Neural progenitor cell (in vitro differentiated cells): ENCODE results near the gene PKNOX2. TPM values are rescaled to one million over a fixed set of nuclear protein-coding genes. Genes with fewer than 3 reads are reported as not detected.

Source experiments
- DNase-seq: peaks from one replicate; pipeline ENCODE4 v3.0.0-alpha.2; 2016; ENCODE audit warnings: low spot score
- H2AFZ ChIP-seq: fragments of 200-600 bp; sonication (generic); replicated peaks from 2 replicates; pipeline ENCODE4 v1.6.1; 2016; ENCODE audit warnings: antibody characterized with exemption
- H3F3A ChIP-seq: fragments of 200-600 bp; sonication (generic); 2 replicates; pipeline ENCODE4 v1.6.1; 2016; ENCODE audit warnings: antibody characterized with exemption, low read depth
- H3K27ac ChIP-seq: fragments of 200-600 bp; sonication (generic); 2 replicates; pipeline ENCODE4 v1.5.1; 2016; ENCODE audit warnings: mild to moderate bottlenecking
- H3K27me3 ChIP-seq: fragments of 200-600 bp; sonication (generic); 2 replicates; pipeline ENCODE4 v1.6.1; 2016; ENCODE audit warnings: mild to moderate bottlenecking, moderate library complexity
- H3K36me3 ChIP-seq: fragments of 200-600 bp; sonication (generic); 2 replicates; pipeline ENCODE4 v1.5.1; 2016
- H3K4me1 ChIP-seq: fragments of 200-600 bp; sonication (generic); 2 replicates; pipeline ENCODE4 v1.6.1; 2016; ENCODE audit warnings: mixed run types
- H3K4me2 ChIP-seq: fragments of 200-600 bp; sonication (generic); 2 replicates; pipeline ENCODE4 v1.6.1; 2016
- H3K4me3 ChIP-seq: fragments of 200-600 bp; sonication (generic); 2 replicates; pipeline ENCODE4 v1.5.1; 2016
- H3K79me2 ChIP-seq: fragments of 200-600 bp; sonication (generic); 2 replicates; pipeline ENCODE4 v1.6.1; 2016; ENCODE audit warnings: low read depth
- H3K9ac ChIP-seq: fragments of 200-600 bp; sonication (generic); 2 replicates; pipeline ENCODE4 v1.6.1; 2016
- H3K9me3 ChIP-seq: fragments of 200-600 bp; sonication (generic); 2 replicates; pipeline ENCODE4 v1.5.1; 2016; ENCODE audit warnings: low read depth
- H4K20me1 ChIP-seq: fragments of 200-600 bp; sonication (generic); 2 replicates; pipeline ENCODE4 v1.6.1; 2016; ENCODE audit warnings: low read depth
- H3K27ac Mint-ChIP-seq: 3 replicates; pipeline ENCODE4 v1.8.0; 2021; ENCODE audit warnings: mixed read lengths
- H3K27me3 Mint-ChIP-seq: 2 replicates; pipeline ENCODE4 v1.8.0; 2022; ENCODE audit warnings: low read depth, mild to moderate bottlenecking, inconsistent platforms, moderate library complexity, mixed read lengths; ENCODE audit not compliant: insufficient read depth
- H3K36me3 Mint-ChIP-seq: 3 replicates; pipeline ENCODE4 v1.8.0; 2021; ENCODE audit warnings: mixed read lengths
- H3K4me1 Mint-ChIP-seq: 3 replicates; pipeline ENCODE4 v1.8.0; 2021; ENCODE audit warnings: mixed read lengths
- H3K4me3 Mint-ChIP-seq: 3 replicates; pipeline ENCODE4 v1.8.0; 2021; ENCODE audit warnings: mild to moderate bottlenecking, moderate library complexity, mixed read lengths
- H3K9me3 Mint-ChIP-seq: 3 replicates; pipeline ENCODE4 v1.8.0; 2020; ENCODE audit warnings: mixed read lengths
- EZH2 ChIP-seq: fragments of 200-600 bp; sonication (generic); IDR thresholded peaks from 2 replicates; pipeline ENCODE4 v1.6.1; 2017; ENCODE audit warnings: antibody characterized with exemption, mild to moderate bottlenecking, moderate library complexity
- EZH2phosphoT487 ChIP-seq: fragments of 200-600 bp; sonication (generic); IDR thresholded peaks from 2 replicates; pipeline ENCODE4 v1.6.1; 2017; ENCODE audit warnings: antibody characterized with exemption
- total RNA-seq: library from RNA; depleted of rRNA; stranded (reverse); fragments of >200 nt; gene quantifications from 2 replicates; pipeline ENCODE4 v1.2.3, GENCODE V29; 2015; ENCODE audit warnings: low replicate concordance
- TF ChIP-seq, protein P1 (sequence below): fragments of 200-600 bp; sonication (generic); IDR thresholded peaks from 2 replicates; pipeline ENCODE4 v1.5.1; 2017; ENCODE audit warnings: antibody characterized with exemption, mild to moderate bottlenecking

The PKNOX2 gene
- total RNA-seq, 1 donor from 2014 or later = 4.3 TPM

- H3F3A ChIP-seq = peaks cover 50% of the 10 kb centered on the region
- TF ChIP-seq EZH2phosphoT487 = no peak
- TF ChIP-seq EZH2 = no peak
- TF ChIP-seq, protein P1, sequence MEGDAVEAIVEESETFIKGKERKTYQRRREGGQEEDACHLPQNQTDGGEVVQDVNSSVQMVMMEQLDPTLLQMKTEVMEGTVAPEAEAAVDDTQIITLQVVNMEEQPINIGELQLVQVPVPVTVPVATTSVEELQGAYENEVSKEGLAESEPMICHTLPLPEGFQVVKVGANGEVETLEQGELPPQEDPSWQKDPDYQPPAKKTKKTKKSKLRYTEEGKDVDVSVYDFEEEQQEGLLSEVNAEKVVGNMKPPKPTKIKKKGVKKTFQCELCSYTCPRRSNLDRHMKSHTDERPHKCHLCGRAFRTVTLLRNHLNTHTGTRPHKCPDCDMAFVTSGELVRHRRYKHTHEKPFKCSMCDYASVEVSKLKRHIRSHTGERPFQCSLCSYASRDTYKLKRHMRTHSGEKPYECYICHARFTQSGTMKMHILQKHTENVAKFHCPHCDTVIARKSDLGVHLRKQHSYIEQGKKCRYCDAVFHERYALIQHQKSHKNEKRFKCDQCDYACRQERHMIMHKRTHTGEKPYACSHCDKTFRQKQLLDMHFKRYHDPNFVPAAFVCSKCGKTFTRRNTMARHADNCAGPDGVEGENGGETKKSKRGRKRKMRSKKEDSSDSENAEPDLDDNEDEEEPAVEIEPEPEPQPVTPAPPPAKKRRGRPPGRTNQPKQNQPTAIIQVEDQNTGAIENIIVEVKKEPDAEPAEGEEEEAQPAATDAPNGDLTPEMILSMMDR = no peak
- no peaks in the 10 kb centered on the region for H3K9me3 ChIP-seq
- H3K36me3 Mint-ChIP-seq = peaks cover 4% of the 10 kb centered on the region
- peaks cover 33% of the 10 kb centered on the region for H3K79me2 ChIP-seq
- H3K27ac Mint-ChIP-seq = peak overlapping the region; percentile 98
- peak overlapping the region; percentile 88 for H3K4me3 ChIP-seq
- peaks cover 12% of the 10 kb centered on the region for H3K27me3 Mint-ChIP-seq
- no peak overlapping the region for H3K9ac ChIP-seq
- H2AFZ ChIP-seq = no peak overlapping the region
- DNase-seq = peak; percentile 86
- H3K27me3 ChIP-seq = peaks cover 14% of the 10 kb centered on the region
- no peaks in the 10 kb centered on the region for H3K9me3 Mint-ChIP-seq
- peak overlapping the region; percentile 95 for H3K4me2 ChIP-seq
- H3K4me1 ChIP-seq = peaks cover 33% of the 10 kb centered on the region
- peaks cover 52% of the 10 kb centered on the region for H3K4me1 Mint-ChIP-seq
- peak overlapping the region; percentile 85 for H3K4me3 Mint-ChIP-seq
- no peaks in the 10 kb centered on the region for H3K36me3 ChIP-seq
- H3K27ac ChIP-seq = no peak overlapping the region
- peaks cover 23% of the 10 kb centered on the region for H4K20me1 ChIP-seq
Observed at GRCh38 chr11:125163431-125164063, 1.0 kb upstream of the PKNOX2 start.

- H3F3A ChIP-seq = peaks cover 55% of the 10 kb centered on the region
- H3K27me3 ChIP-seq = peaks cover 14% of the 10 kb centered on the region
- peaks cover 27% of the 10 kb centered on the region for H4K20me1 ChIP-seq
- H3K79me2 ChIP-seq = peaks cover 38% of the 10 kb centered on the region
- peak overlapping the region; percentile 95 for H3K4me2 ChIP-seq
- H3K4me3 ChIP-seq = peak overlapping the region; percentile 88
- H3K27ac ChIP-seq = no peak overlapping the region
- DNase-seq = no peak
- Mint-ChIP-seq H3K9me3 (no peaks in the 10 kb centered on the region), H3K36me3 (peaks cover 4% of the 10 kb centered on the region), H3K27ac (peak overlapping the region; percentile 98), H3K4me1 (peaks cover 54% of the 10 kb centered on the region), H3K4me3 (peak overlapping the region; percentile 85), H3K27me3 (peaks cover 12% of the 10 kb centered on the region)
- peaks cover 38% of the 10 kb centered on the region for H3K4me1 ChIP-seq
- no peaks in the 10 kb centered on the region for H3K36me3 ChIP-seq
- no peaks in the 10 kb centered on the region for H3K9me3 ChIP-seq
- no peak overlapping the region for H2AFZ ChIP-seq
- TF ChIP-seq, protein P1 = no peak
- no peak overlapping the region for H3K9ac ChIP-seq
Observed at GRCh38 chr11:125164091-125164421, 495 bp upstream of the PKNOX2 start.

GRCh38 chr11:125165111-125165842 is 726 bp downstream of the PKNOX2 start:
- H3K4me2 ChIP-seq = peak overlapping the region; percentile 95
- H2AFZ ChIP-seq = peak overlapping the region; percentile 63
- H3K27ac ChIP-seq = no peak overlapping the region
- H3K4me3 ChIP-seq = peak overlapping the region; percentile 88
- peak overlapping the region; percentile 100 for H3K4me3 Mint-ChIP-seq
- H3K9ac ChIP-seq = peak overlapping the region; percentile 48
- peaks cover 32% of the 10 kb centered on the region for H4K20me1 ChIP-seq
- TF ChIP-seq EZH2phosphoT487 (no peak), EZH2 (peak; percentile 38)
- peaks cover 14% of the 10 kb centered on the region for H3K27me3 Mint-ChIP-seq
- peaks cover 46% of the 10 kb centered on the region for H3K79me2 ChIP-seq
- H3K4me1 ChIP-seq = peaks cover 50% of the 10 kb centered on the region
- peaks cover 67% of the 10 kb centered on the region for H3F3A ChIP-seq
- peaks cover 14% of the 10 kb centered on the region for H3K27me3 ChIP-seq
- H3K36me3 Mint-ChIP-seq = peaks cover 4% of the 10 kb centered on the region
- H3K9me3 Mint-ChIP-seq = no peaks in the 10 kb centered on the region
- peaks cover 58% of the 10 kb centered on the region for H3K4me1 Mint-ChIP-seq
- H3K27ac Mint-ChIP-seq = peak overlapping the region; percentile 100
- no peaks in the 10 kb centered on the region for H3K36me3 ChIP-seq
- DNase-seq = peak; percentile 65
- no peaks in the 10 kb centered on the region for H3K9me3 ChIP-seq
